Measurements from ENCODE around the gene PBOV1.

Gene PBOV1

DNA sequence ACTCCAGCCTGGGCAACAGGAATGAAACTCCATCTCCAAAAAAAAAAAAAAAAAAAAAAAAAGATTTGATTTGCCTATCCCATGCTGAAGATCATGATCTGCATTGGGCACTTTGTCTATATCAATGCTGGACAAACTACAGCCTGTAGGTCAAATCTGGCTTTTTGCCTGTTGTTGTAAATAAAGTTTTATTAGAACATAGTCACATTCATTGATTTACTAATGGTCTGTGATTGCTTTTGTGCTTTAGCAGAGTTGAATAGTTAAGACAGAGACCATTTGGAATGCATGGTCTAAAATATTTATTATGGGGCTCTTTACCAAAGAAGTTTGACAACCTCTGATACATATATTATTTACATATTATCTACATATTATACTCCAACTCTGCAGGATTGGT is 14.0 kb downstream of the PBOV1 start:
- DNase-seq, result no peak

DNA sequence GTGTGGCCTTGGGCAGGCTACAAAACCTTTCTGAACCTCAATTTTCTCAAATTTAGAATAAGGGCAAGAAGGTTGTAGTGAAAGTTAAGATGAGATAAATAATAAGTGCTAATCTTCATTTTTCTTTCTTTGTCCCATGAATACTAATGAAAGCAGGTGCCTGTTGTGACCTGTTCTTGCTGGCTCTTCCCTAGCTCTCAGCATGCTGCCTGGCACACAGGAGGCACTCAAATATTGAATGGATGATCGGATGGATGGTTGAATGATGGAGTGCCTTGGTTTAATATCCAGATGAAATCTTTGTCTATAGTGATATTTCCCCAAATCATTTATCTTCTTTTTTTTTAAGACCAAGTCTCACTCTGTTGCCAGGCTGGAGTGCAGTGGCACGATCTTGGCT is 15.0 kb downstream of the PBOV1 start:
- no peak for DNase-seq

DNA sequence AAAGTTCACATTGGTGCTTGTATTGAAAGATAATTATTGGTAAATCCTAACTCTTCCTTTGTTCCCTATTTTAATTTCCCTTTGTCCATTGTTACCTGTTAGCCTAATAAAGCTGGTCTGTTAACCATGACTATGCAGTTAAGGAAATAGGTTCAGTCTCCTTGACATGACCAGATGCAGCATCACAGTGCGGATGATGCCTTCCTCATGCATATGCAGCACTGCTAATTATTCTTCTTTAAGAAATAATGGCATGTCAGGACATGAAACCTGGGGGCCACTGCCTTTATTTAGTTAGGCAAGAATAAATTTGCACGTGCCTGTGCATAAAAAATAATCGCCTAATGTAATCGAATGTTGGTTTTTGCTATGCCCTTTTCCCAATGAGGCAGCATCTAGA is 16.5 kb downstream of the PBOV1 start:
- no peak for DNase-seq

- DNase-seq, result no peak
These were observed 19.7 kb downstream of the PBOV1 start for GRCh38 chr6:138198430-138199091.

DNA sequence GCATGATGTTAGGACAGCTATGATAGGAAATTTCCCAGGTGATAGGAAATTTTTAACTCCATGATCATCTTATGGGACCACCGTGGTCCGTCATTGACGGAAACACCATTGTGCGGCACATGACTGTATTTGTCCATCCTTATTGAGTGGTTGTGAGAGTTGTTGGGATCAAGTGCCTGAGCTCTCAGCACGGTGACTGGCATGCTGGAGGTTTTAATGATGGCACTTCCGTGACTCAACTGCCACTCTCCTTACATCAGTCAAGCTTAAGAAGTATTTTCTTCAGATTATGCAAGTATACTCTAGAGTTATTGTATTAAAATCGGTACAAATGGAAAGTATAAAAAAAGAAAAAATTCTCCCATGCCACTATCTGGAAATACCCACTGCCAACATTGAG is 20.7 kb downstream of the PBOV1 start:
- DNase-seq, result no peak

DNA sequence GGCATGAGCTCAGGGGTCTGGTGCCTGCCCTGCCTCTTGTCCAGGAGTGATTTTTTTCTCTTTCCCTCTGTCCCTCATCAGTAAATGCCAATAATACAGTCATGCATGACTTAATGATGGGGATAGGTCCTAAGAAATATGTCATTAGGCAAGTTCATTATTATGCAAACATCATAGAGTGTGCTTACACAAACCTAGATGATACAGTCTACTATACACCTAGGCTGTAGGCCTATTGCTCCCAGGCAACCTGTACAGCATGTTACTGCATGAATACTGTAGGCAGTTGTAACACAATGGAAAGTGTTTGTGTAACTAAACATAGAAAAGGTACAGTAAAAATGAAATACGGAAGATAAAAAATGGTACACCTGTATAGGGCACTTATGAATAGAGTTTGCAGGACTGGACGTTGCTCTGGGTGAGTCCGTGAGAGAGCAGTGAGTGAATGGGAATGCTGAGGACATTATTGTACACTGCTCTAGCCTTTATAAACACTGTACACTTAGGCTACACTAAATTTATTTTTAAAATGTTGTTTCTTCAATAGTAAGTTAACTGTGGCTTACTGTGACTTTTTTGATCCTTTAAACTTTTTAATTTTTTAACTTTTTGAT is 22.1 kb downstream of the PBOV1 start:
- no peak for DNase-seq

- DNase-seq, result no peak
These were observed 24.0 kb downstream of the PBOV1 start for GRCh38 chr6:138194287-138194686.

DNA sequence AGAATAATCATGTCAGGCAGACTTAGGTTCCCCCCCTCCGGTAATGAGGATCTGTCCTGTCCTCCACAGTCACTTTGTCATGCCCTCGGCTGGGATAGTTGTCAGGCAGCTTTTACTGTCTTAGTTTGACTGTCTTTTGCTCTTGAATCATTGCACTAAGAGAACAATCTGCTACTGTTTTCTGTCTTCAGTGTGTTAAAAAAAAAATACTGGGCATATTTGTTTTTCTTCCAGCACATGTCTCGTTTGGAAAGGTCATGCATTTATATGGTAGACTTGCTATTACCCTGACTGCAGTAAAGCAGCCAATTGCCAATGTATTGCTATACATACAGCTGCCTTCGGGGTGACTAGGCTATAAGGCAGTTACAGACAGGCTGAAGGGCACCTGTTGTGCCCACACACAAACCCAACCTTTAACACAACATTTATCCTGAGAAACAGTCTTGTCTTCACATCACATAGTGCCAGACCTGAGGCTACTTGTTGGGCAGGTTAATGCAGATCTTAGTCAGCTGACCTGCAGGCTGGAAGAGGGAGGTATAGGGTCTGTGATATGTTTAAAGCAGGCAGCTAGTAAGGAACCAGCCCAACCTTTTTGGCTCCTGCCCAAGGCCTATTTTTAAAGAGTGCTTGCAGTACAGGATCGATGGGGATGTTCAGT is 29.9 kb downstream of the PBOV1 start:
- no peak for DNase-seq

- DNase-seq, result no peak
These were observed 31.1 kb downstream of the PBOV1 start for GRCh38 chr6:138187156-138187555.

DNA sequence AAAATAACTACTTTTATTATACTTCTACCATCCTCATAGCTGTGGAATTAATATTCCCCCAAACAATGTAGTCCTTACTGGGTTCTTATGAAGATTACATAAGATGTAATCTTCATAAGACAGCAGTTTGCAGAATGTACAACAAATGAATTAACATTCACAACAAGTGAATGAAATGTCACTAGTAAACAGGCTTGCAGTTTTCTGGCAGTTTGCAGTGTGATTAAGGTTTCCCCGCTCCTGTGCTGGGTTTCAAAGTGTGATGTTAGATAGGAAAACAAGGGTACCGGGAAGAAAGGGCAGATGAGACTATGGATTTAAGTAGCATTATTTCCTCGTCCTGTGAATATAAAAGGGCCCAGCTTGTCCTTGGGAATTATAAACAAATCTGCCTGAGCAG is 34.1 kb downstream of the PBOV1 start:
- DNase-seq, result no peak

DNA sequence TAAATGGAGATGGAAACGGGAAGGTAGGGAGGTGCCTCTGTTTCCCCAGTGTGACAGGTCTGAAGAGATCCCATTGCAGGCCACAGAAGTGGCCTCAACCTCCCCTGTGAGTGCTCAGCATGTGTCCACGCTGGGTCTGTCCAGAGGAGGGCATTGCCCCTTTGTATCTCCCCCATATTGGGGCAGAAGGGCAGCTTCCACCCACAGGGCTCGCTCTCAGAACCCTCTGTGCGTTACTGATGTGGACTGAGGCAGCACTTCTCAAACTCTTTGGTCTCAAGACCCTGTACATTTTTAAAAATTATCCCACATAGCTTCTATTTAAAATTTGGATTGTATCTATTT is 34.5 kb downstream of the PBOV1 start:
- no peak for DNase-seq

DNA sequence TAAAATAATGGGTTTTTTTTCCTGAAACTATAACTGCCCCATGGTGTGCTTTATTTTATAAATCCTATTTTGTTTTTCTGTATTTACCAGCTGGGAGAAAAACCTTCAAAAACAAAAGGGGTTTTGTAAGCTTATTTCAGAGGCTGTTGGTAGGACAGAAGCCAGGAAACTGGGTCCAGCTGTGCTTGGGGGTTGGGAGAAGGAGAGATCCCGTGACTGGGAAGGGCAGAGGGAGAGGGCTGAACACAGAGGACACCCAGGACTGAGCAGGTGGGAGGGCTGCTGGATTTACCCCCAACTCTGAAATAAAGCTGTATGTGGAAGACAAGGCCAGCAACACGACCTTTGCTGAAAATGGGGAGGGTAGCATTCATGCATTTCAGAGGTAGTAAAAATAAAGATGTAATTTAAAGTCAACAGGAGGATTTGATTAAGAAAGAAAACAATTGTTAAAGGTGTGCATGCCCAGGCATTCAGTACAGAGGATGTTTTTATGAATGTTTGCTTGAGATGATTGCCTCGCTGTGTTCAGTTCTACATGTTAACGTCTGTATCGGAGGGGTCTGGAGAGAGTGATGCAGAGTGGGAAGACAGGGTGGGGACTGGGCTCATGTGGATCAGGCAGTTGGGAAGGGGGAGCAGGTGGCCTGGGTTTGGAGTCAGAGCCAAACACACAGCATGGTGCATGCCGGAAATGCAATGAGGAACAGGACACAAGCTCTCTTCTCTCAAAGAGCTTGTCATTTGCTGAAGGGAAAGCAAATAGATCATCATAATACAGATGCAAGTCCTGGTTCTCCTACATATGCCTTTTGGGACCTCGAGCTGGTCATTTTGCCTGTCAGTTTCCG is 35.1 kb downstream of the PBOV1 start:
- DNase-seq, result peak; percentile 12

DNA sequence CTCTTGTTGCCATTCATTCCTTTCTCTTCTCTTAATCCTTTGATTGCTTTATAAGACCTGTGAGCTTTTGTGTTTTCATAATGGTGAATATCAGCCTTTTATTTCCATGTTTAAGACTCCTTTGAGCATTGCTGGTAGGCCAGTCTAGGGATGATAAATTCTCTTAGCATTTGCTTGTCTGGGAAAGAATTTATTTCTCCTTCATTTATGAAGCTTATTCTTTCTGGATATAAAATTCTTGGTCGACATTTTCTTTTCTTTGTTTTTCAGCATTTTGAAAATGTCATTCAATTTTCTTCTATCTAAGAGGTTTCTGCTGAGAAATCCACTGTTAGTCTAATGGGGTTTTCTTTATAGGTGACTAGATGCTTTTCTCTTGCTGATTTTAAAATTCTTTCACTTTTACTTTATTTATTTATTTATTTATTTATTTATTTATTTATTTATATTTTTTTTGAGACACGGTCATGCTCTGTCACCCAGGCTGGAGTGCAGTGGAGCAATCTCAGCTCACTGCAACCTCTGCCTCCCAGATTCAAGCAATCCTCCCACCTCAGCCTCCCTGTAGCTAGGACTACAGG is 41.5 kb downstream of the PBOV1 start:
- DNase-seq, result no peak

GRCh38 chr6:138175596-138175995 is 42.7 kb downstream of the PBOV1 start:
- DNase-seq, result no peak

Measured in DMS 273 treated with DMSO at 0.1 percent for 48 hours (cell line).